Measurements from ENCODE around the gene KRT40.

DNA sequence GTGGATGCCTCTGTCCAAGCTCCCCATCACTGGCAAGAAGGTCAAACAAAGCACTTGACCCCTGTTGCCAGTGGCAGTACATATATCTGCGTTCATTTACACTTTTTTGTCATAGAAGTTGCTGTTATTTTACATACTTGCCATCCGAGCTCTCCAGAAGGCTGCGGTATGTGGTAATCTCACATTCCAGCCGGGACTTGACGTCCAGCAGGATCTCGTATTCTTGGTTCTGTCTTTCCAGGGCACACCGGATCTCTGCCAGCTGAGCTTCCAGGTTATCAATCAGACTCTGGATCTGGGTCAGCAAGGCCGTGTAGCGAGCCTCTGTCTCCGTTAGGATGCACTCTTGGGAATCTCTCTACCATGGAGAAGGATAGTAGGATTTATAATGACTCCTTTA, 24.0 kb downstream of the KRT40 start:
- TF ChIP-seq POLR2AphosphoS5 (IDR thresholded peaks at IDR 0.05; ENCODE audit: insufficient read depth, low read depth, low read length) (no peak), EZH2 (IDR thresholded peaks at IDR 0.05; ENCODE audit: borderline replicate concordance, low read depth, low read length, severe bottlenecking) (no peak), POLR2A (IDR thresholded peaks at IDR 0.05; ENCODE audit: low read depth, low read length) (no peak), GATA2 (IDR thresholded peaks at IDR 0.05; ENCODE audit: insufficient read depth, insufficient read length, low read depth, low read length) (no peak)
- TF ChIP-seq, protein P1, sequence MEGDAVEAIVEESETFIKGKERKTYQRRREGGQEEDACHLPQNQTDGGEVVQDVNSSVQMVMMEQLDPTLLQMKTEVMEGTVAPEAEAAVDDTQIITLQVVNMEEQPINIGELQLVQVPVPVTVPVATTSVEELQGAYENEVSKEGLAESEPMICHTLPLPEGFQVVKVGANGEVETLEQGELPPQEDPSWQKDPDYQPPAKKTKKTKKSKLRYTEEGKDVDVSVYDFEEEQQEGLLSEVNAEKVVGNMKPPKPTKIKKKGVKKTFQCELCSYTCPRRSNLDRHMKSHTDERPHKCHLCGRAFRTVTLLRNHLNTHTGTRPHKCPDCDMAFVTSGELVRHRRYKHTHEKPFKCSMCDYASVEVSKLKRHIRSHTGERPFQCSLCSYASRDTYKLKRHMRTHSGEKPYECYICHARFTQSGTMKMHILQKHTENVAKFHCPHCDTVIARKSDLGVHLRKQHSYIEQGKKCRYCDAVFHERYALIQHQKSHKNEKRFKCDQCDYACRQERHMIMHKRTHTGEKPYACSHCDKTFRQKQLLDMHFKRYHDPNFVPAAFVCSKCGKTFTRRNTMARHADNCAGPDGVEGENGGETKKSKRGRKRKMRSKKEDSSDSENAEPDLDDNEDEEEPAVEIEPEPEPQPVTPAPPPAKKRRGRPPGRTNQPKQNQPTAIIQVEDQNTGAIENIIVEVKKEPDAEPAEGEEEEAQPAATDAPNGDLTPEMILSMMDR (IDR thresholded peaks at IDR 0.05; ENCODE audit: extremely low read depth in 1 of 2, insufficient read depth in 1 of 2, low read depth in 1 of 2, low read length in 2 of 2), result no peak
- TF ChIP-seq, protein P2, sequence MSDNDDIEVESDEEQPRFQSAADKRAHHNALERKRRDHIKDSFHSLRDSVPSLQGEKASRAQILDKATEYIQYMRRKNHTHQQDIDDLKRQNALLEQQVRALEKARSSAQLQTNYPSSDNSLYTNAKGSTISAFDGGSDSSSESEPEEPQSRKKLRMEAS (IDR thresholded peaks at IDR 0.05; ENCODE audit: insufficient read depth, insufficient read length), result no peak
